OCI-LY7 (cell line): ENCODE results near the gene HCRTR1.

Experiments
- EZH2phosphoT487 ChIP-seq: fragments of 200-600 bp; sonication (generic); IDR thresholded peaks from 2 replicates; pipeline ENCODE4 v1.6.1; 2018; ENCODE audit warnings: low read depth, borderline replicate concordance, mild to moderate bottlenecking, mixed run types, antibody characterized with exemption, low read length, moderate library complexity, mixed read lengths
- TF ChIP-seq, protein P1 (sequence below): fragments of 200-600 bp; sonication (generic); conservative IDR thresholded peaks from 2 replicates; pipeline ENCODE4 v1.5.1; 2014; ENCODE audit warnings: mild to moderate bottlenecking, antibody characterized with exemption, low read length, moderate library complexity, mixed read lengths

DNA sequence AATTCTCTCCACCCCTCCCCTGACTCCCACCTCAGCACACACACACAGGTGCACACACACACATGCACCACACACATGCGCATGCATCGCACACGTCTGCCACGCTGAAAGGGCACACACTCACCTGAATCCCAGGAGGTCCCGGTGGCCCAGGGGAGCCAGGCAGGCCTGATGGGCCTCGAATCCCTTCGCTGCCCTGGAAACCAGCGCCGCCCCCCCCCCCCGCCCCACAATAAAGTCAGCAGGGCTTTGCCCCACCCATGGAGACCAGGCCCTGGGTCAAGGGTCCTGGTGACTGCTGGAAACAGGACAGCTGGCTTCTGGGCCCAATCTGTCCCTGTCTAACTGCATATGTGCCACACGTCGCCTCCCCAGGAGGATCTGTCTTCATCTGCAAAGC, 45.0 kb downstream of the HCRTR1 start:
- TF ChIP-seq, protein P1, sequence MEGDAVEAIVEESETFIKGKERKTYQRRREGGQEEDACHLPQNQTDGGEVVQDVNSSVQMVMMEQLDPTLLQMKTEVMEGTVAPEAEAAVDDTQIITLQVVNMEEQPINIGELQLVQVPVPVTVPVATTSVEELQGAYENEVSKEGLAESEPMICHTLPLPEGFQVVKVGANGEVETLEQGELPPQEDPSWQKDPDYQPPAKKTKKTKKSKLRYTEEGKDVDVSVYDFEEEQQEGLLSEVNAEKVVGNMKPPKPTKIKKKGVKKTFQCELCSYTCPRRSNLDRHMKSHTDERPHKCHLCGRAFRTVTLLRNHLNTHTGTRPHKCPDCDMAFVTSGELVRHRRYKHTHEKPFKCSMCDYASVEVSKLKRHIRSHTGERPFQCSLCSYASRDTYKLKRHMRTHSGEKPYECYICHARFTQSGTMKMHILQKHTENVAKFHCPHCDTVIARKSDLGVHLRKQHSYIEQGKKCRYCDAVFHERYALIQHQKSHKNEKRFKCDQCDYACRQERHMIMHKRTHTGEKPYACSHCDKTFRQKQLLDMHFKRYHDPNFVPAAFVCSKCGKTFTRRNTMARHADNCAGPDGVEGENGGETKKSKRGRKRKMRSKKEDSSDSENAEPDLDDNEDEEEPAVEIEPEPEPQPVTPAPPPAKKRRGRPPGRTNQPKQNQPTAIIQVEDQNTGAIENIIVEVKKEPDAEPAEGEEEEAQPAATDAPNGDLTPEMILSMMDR = no peak
- no peak for TF ChIP-seq EZH2phosphoT487
